ENCODE results near the gene COL4A1.
A peak's percentile ranks its signal among the peaks of the same experiment; 100 is the strongest.

COL4A1 gene

GRCh38 chr13:110127986-110128511, 178.9 kb downstream of the COL4A1 start:
- no peak for TF ChIP-seq CTCF (IDR thresholded peaks at IDR 0.05; ENCODE audit: low read depth, low read length)
- DNase-seq (ENCODE audit: low read depth in 2 of 2) = peak in 1 of 2 donors; percentile 84
- no peak overlapping the region for H3K4me3 ChIP-seq (replicated peaks in 1 of 2; ENCODE audit: low read depth in 2 of 2, low read length in 2 of 2)

GRCh38 chr13:110126391-110126961, 180.5 kb downstream of the COL4A1 start:
- peak; percentile 94 to 99 for DNase-seq (ENCODE audit: low read depth in 2 of 2)
- peak overlapping the region in 1 of 2 donors; percentile 30 for H3K4me3 ChIP-seq (replicated peaks in 1 of 2; ENCODE audit: low read depth in 2 of 2, low read length in 2 of 2)
- no peak for TF ChIP-seq CTCF (IDR thresholded peaks at IDR 0.05; ENCODE audit: low read depth, low read length)

- no peak for TF ChIP-seq CTCF (IDR thresholded peaks at IDR 0.05; ENCODE audit: low read depth, low read length)
- no peak for DNase-seq (ENCODE audit: low read depth in 2 of 2)
- H3K4me3 ChIP-seq (replicated peaks in 1 of 2; ENCODE audit: low read depth in 2 of 2, low read length in 2 of 2) = no peak overlapping the region
Measured at GRCh38 chr13:110125613-110126272, 181.2 kb downstream of the COL4A1 start.

GRCh38 chr13:110125157-110125556, 181.8 kb downstream of the COL4A1 start:
- DNase-seq (ENCODE audit: low read depth in 2 of 2) = no peak
- no peak overlapping the region for H3K4me3 ChIP-seq (replicated peaks in 1 of 2; ENCODE audit: low read depth in 2 of 2, low read length in 2 of 2)
- TF ChIP-seq CTCF (IDR thresholded peaks at IDR 0.05; ENCODE audit: low read depth, low read length) = no peak

- H3K4me3 ChIP-seq (replicated peaks in 1 of 2; ENCODE audit: low read depth in 2 of 2, low read length in 2 of 2) = no peak overlapping the region
- no peak for TF ChIP-seq CTCF (IDR thresholded peaks at IDR 0.05; ENCODE audit: low read depth, low read length)
- DNase-seq (ENCODE audit: low read depth in 2 of 2) = no peak
Measured at GRCh38 chr13:110124201-110124940, 182.6 kb downstream of the COL4A1 start.

GRCh38 chr13:110123041-110123809, 183.7 kb downstream of the COL4A1 start:
- no peak for TF ChIP-seq CTCF (IDR thresholded peaks at IDR 0.05; ENCODE audit: low read depth, low read length)
- no peak overlapping the region for H3K4me3 ChIP-seq (replicated peaks in 1 of 2; ENCODE audit: low read depth in 2 of 2, low read length in 2 of 2)
- DNase-seq (ENCODE audit: low read depth in 2 of 2) = no peak
